Glutamatergic neuron (in vitro differentiated cells): ENCODE measurements around the gene PPP6R2. TPM values are rescaled to one million over a fixed set of nuclear protein-coding genes. Genes with fewer than 3 reads are reported as not detected.
A peak's percentile ranks its signal among the peaks of the same experiment; 100 is the strongest.

ENCODE experiments used
- DNase-seq: peaks from one replicate; pipeline ENCODE4 v3.0.0; 2022
- H3K27ac Mint-ChIP-seq: one replicate; pipeline ENCODE4 v1.8.0; 2020; ENCODE audit warnings: mild to moderate bottlenecking, mixed read lengths, inconsistent platforms; ENCODE audit not compliant: unreplicated experiment
- H3K27me3 Mint-ChIP-seq: one replicate; pipeline ENCODE4 v1.8.0; 2020; ENCODE audit warnings: mild to moderate bottlenecking, moderate library complexity, mixed read lengths, inconsistent platforms; ENCODE audit not compliant: unreplicated experiment
- H3K36me3 Mint-ChIP-seq: one replicate; pipeline ENCODE4 v1.8.0; 2020; ENCODE audit warnings: mild to moderate bottlenecking, mixed read lengths, inconsistent platforms; ENCODE audit not compliant: unreplicated experiment
- H3K4me1 Mint-ChIP-seq: one replicate; pipeline ENCODE4 v1.8.0; 2020; ENCODE audit warnings: mild to moderate bottlenecking, low read depth, mixed read lengths, inconsistent platforms; ENCODE audit not compliant: unreplicated experiment
- H3K4me3 Mint-ChIP-seq: one replicate; pipeline ENCODE4 v1.8.0; 2020; ENCODE audit warnings: mild to moderate bottlenecking, mixed read lengths, inconsistent platforms; ENCODE audit not compliant: unreplicated experiment
- H3K9me3 Mint-ChIP-seq: one replicate; pipeline ENCODE4 v1.8.0; 2020; ENCODE audit warnings: mild to moderate bottlenecking, moderate library complexity, mixed read lengths, inconsistent platforms; ENCODE audit not compliant: unreplicated experiment
- CTCF ChIP-seq: fragments of 200-600 bp; sonication (generic); IDR thresholded peaks from one replicate; pipeline ENCODE4 v1.5.0; 2021; ENCODE audit not compliant: partially characterized antibody, unreplicated experiment
- total RNA-seq: library from RNA; stranded (reverse); fragmentation: NEBNext Ultra II Directional; extraction: Animal tissue kit (Norgen Biotek cat#: 25700); gene quantifications from one replicate; pipeline ENCODE4 v1.2.1, GENCODE V29; 2021; ENCODE audit not compliant: unreplicated experiment

PPP6R2 gene
- total RNA-seq, 1 donor from 2014 or later, result 122 TPM

DNA sequence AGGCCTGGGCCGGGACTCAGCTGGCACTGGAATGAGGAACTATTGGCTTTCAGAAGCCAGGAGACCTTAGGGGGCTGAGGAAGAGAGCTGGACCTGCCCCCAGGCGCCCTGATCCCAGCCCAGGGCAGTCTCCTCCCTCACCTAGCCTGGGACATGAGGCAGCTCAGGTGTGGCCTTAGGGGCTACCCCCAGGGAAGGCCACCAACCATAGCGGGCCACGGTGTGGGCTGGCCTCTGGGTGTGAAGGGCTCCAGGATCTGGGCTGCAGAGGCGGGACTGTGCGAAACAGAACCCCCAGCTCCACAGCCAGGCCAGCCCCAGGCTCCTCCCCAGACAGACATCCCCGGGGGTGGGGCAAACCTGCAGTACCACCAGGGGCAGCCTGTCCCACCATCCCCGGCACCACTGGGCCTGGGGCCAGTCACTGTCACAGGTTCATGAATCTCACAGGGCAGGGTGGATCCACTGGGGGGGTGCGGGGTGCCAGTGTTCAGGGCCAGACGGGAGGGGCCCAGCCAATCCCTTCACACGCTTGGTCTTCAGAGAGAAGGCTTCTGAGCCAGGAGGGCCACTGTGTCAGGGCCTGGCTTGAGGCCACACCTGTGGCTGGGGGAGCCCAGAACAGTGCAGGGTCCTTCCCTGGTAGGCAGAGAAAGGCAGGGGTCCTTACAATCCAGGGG, 39.1 kb upstream of the PPP6R2 start:
- Mint-ChIP-seq H3K27ac (no peak overlapping the region), H3K4me3 (no peak overlapping the region), H3K4me1 (peaks cover 5% of the 10 kb centered on the region), H3K9me3 (peaks cover 7% of the 10 kb centered on the region), H3K27me3 (peaks cover 10% of the 10 kb centered on the region), H3K36me3 (no peaks in the 10 kb centered on the region)
- TF ChIP-seq CTCF, result no peak
- no peak for DNase-seq

- H3K27me3 Mint-ChIP-seq, result peaks cover 12% of the 10 kb centered on the region
- no peak overlapping the region for H3K27ac Mint-ChIP-seq
- no peak overlapping the region for H3K4me3 Mint-ChIP-seq
- peaks cover 7% of the 10 kb centered on the region for H3K9me3 Mint-ChIP-seq
- no peak for DNase-seq
- no peak for TF ChIP-seq CTCF
- peaks cover 8% of the 10 kb centered on the region for H3K4me1 Mint-ChIP-seq
- no peaks in the 10 kb centered on the region for H3K36me3 Mint-ChIP-seq
Observed at GRCh38 chr22:50304528-50305392, 38.4 kb upstream of the PPP6R2 start.

- Mint-ChIP-seq H3K27ac (no peak overlapping the region), H3K36me3 (no peaks in the 10 kb centered on the region), H3K4me3 (no peak overlapping the region), H3K27me3 (peaks cover 12% of the 10 kb centered on the region), H3K4me1 (peaks cover 8% of the 10 kb centered on the region), H3K9me3 (peaks cover 7% of the 10 kb centered on the region)
- no peak for TF ChIP-seq CTCF
- DNase-seq, result no peak
Observed at GRCh38 chr22:50305393-50305922, 37.7 kb upstream of the PPP6R2 start.

- Mint-ChIP-seq H3K9me3 (peaks cover 5% of the 10 kb centered on the region), H3K4me3 (peak overlapping the region; percentile 85), H3K36me3 (no peaks in the 10 kb centered on the region), H3K27me3 (peaks cover 11% of the 10 kb centered on the region), H3K27ac (no peak overlapping the region), H3K4me1 (peaks cover 8% of the 10 kb centered on the region)
- no peak for TF ChIP-seq CTCF
- no peak for DNase-seq
Observed at GRCh38 chr22:50305923-50306566, 37.1 kb upstream of the PPP6R2 start.
